GM12874 (cell line): ENCODE measurements around the gene MFSD12.

Experiments used
- TF ChIP-seq, protein P1 (sequence below): IDR thresholded peaks from 2 replicates; pipeline ENCODE4 v1.5.1; 2011; ENCODE audit warnings: low read depth, mild to moderate bottlenecking, control low read depth, low read length, moderate library complexity; ENCODE audit not compliant: insufficient read depth

The MFSD12 gene

DNA sequence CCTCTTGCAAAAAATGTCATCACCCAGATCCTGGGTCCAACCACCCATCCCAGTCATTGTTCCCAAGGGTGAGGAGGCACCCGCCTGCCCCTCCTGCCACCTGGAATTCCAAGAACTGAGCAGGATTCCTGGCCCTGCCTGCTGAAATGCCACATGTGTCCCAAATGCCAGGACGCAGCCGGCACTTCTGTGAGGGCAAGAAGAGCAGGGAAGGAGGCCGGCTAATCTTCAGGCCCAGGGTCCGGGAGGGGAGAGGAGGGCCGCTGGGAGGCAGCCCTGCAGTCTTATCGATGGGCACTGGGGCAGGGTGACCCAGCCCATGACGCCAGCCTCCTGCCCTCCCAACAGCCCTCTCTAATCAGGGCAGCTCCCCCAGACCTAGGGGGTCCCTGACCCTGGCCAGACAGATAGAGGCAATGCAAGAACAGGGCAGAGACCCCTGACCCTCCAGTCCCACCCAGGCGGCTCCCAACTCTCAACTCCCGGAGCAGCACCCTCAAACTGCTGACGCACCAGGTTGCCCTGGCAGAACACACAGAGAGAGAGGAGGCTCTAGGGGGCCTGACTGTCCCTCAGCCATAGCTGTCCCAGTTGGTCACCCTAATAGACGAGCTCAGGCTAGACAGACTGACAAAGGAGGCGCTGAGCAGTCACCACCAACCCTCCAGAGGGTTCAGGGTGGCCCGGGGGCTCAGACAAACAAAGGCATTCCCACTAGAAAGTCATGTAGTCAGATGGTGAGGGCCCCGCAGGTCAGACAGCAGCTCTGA, 1.5 kb downstream of the MFSD12 start:
- TF ChIP-seq, protein P1, sequence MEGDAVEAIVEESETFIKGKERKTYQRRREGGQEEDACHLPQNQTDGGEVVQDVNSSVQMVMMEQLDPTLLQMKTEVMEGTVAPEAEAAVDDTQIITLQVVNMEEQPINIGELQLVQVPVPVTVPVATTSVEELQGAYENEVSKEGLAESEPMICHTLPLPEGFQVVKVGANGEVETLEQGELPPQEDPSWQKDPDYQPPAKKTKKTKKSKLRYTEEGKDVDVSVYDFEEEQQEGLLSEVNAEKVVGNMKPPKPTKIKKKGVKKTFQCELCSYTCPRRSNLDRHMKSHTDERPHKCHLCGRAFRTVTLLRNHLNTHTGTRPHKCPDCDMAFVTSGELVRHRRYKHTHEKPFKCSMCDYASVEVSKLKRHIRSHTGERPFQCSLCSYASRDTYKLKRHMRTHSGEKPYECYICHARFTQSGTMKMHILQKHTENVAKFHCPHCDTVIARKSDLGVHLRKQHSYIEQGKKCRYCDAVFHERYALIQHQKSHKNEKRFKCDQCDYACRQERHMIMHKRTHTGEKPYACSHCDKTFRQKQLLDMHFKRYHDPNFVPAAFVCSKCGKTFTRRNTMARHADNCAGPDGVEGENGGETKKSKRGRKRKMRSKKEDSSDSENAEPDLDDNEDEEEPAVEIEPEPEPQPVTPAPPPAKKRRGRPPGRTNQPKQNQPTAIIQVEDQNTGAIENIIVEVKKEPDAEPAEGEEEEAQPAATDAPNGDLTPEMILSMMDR = no peak

DNA sequence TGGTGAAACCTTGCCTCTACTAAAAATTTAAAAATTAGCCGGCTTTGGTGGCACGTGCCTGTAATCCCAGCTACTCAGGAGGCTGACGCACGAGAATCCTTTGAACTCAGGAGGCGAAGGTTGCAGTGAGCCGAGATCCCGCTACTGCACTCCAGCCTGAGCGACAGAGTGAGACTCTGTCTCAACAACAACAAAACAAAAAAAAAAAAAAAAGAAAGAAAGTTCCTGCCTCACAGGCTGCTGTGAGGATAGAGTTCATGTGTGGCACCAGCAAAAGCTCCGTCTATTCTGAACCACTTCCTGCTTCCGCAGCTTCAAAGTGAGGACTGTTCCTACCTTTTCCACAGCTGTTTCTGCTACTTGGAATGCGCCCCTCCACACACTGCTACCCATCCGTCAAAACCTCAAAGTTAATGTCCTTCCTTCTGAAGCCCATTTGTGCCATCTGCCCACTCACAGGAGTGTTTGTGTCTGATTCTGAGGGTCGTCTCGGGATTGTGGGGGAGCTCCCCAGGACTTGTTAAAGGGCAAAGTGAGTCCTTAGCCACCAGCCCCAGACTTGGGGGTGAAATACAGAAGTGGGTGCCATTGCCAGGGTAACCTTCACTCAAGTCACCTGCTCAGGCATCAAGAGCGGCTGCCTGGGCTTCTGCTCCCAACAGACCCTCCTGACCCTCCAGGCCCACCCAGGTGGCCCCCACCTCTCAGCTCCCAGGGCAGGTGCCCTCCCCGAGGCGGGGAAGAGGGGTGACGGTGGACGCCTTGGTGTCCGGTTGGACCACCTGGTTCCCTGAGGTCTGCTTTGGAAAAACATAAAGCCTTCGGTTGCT, 2.9 kb downstream of the MFSD12 start:
- TF ChIP-seq, protein P1 = no peak

GRCh38 chr19:3551792-3552095, 5.6 kb downstream of the MFSD12 start:
- TF ChIP-seq, protein P1 = no peak

- TF ChIP-seq, protein P1 = no peak
Measured at GRCh38 chr19:3550947-3551791, 6.2 kb downstream of the MFSD12 start.

DNA sequence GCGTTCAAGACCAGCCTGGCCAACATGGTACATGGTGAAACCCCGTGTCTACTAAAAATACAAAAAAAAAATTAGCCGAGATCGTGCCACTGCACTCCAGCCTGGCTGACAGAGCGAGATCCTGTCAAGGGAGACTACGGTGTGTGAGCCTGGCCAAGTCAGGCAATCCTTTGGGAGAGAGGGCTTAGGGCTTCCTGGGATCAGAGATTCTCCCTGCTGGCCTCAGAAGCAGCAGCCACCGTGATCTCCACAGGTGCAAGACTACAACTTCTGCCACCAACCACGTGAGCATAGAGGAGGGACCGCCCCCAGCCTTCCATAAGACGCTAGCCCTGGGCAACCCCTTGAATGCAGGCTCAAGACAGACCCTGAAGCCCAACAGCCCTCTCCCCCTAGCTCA, 7.6 kb downstream of the MFSD12 start:
- TF ChIP-seq, protein P1 = no peak

GRCh38 chr19:3548606-3549005, 8.8 kb downstream of the MFSD12 start:
- TF ChIP-seq, protein P1 = no peak

GRCh38 chr19:3547767-3548282, 9.6 kb downstream of the MFSD12 start:
- TF ChIP-seq, protein P1 = no peak
